HG03039 (cell line): ENCODE data around the gene PSD.

Experiments
- ATAC-seq: cut with Tn5 transposase; IDR thresholded peaks from one replicate; pipeline ENCODE4 v1.9.1; 2021; ENCODE audit warnings: mild to moderate bottlenecking, moderate library complexity; ENCODE audit not compliant: unreplicated experiment

PSD gene

GRCh38 chr10:102406815-102407214, 11.8 kb downstream of the PSD start:
- ATAC-seq, result no peak

GRCh38 chr10:102405632-102406031, 13.0 kb downstream of the PSD start:
- no peak for ATAC-seq

DNA sequence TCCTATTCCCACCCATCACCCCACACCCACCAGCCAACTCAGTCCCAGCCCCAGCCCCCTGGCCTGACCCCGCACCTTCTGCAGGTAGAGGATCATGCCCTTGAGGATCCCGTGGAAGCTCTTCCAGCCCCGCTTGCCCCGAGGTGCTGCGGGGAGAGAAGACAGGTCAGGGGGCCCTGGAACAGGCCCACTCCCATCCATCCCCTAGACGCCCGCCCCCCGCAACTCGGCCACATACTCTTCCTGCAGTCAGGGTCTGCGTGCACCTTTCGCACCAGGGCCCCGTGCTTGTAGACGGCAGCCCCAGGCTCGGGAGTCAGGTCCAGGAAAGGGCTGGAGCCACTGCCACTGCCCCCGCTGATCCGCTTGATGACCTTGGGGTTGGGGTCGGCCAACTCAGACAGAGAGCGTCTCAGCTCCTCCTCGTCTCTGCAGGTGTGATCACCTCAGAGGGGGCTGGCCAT, 13.4 kb downstream of the PSD start:
- ATAC-seq, result no peak

- ATAC-seq, result no peak
Measured at GRCh38 chr10:102404361-102405107, 14.1 kb downstream of the PSD start.

DNA sequence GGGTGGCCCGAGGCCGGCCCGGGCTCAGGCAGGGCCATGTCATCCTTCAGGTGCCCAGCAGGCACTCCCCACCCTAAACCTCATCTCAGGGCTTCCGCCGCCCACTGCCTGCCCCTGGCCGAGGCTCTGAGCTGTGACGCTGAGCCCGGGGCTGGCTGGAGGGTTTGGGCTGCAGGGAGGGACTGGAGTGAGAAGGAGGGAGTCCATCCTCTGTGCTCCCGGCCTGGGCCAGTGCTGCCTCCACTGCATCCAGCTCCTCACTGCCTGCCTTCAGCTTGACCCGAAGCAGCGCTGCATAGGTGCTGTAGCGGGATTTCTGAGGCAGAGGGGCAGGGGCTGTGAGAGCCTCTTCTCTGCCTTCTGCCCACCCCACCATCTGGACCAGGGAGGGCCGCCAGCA, 15.5 kb downstream of the PSD start:
- ATAC-seq, result no peak

DNA sequence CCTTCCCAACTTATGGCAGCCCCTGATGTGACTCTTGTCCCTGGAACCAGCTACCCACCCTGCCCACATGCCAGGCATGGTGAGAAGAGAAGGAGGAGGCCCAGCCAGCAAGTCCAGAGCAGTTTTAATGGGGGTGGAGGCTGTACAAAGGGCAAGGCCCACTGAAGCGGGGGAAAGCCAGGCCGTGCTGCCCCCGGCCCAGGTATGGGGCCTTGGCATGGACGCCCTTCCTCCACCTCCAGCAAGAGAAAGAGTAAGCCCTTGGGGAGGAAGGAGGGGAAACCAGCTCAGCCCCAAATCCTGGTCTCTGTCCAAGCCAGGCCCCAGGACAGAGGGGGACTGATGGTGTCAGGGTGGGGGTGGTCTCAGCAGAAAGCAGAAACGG, 16.1 kb downstream of the PSD start:
- ATAC-seq, result no peak

DNA sequence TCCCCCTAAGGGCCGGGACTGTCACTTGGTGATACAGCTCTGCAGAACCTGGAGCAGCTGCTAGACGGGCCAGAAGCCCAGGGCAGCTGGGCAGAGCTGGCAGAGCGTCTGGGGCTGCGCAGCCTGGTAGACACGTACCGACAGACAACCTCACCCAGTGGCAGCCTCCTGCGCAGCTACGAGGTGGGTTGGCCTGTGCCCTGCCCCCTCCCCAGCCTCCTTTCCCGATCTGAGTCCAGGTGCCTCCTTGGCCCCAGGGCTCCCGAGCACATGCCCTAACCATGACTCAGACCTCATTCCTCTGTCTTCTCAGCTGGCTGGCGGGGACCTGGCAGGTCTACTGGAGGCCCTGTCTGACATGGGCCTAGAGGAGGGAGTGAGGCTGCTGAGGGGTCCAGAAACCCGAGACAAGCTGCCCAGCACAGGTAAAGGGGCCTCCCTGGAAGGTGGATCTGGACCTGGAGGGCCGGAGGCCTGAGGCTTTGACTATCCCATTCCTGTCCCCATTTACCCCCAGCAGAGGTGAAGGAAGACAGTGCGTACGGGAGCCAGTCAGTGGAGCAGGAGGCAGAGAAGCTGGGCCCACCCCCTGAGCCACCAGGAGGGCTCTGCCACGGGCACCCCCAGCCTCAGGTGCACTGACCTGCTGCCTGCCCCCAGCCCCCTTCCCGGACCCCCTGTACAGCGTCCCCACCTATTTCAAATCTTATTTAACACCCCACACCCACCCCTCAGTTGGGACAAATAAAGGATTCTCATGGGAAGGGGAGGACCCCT, 16.7 kb downstream of the PSD start:
- ATAC-seq, result no peak

GRCh38 chr10:102401342-102401654, 17.3 kb downstream of the PSD start:
- ATAC-seq, result no peak

- no peak for ATAC-seq
Measured at GRCh38 chr10:102400598-102401341, 17.8 kb downstream of the PSD start.

DNA sequence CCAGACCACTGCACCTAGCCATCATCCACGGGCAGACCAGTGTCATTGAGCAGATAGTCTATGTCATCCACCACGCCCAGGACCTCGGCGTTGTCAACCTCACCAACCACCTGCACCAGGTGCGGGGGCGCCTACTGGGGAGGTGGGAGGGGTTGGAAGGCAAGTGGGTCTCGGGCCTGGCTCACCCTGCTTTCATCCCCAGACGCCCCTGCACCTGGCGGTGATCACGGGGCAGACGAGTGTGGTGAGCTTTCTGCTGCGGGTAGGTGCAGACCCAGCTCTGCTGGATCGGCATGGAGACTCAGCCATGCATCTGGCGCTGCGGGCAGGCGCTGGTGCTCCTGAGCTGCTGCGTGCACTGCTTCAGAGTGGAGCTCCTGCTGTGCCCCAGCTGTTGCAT, 18.5 kb downstream of the PSD start:
- no peak for ATAC-seq

DNA sequence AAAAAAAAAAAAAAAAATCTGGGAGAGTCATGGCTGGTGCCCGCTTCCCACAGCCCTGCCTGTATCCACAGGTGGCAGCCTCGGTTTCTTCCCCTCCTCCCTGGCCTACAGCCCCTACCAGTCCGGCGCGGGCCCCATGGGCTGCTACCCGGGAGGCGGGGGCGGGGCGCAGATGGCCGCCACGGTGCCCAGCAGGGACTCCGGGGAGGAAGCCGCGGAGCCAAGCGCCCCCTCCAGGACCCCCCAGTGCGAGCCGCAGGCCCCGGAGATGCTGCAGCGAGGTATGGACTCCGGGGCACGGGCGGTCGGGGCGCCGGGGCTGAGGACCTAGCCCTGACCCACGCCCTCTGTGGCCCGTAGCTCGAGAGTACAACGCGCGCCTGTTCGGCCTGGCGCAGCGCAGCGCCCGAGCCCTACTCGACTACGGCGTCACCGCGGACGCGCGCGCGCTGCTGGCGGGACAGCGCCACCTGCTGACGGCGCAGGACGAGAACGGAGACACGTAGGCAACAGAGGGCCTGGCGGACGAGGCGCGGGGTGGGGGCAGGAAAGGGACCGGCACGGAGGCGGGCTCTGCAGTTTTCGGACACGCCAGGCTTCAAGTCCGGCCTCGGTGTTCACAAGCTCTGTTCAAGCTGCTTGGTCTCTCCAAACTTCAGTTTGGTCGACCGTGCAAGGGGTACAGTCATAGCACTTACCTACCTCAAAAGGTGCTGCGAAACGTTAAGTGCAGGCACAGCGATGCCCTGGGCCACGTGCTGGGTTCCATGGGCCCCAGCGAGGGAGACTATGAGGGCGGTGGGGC, 19.2 kb downstream of the PSD start:
- ATAC-seq, result peak; percentile 32

DNA sequence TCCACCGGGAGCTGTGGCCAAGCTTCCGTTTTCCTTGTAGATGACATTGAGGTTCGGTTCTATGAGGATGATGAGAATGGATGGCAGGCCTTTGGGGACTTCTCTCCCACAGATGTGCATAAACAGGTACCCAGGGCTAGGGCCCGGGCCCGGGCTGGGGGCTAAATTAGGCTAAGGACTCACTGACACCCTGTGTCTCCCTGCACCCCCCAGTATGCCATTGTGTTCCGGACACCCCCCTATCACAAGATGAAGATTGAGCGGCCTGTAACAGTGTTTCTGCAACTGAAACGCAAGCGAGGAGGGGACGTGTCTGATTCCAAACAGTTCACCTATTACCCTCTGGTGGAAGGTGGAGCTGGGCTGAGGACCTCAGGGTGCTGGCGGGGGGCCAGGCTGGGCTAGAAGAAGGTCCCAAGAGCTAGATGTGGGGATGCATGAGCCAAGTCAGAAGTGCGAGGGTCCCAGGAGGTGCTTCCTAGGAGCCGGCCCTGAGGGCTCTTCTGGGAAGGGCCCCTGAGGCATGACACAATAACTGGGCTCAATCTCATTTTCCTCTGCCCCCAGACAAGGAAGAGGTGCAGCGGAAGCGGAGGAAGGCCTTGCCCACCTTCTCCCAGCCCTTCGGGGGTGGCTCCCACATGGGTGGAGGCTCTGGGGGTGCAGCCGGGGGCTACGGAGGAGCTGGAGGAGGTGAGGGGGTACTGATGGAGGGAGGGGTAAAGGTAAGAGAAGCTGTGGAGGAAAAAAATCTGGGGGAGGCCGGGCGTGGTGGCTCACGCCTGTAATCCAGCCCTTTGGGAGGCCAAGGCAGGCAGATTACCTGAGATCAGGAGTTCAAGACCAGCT, 20.2 kb downstream of the PSD start:
- no peak for ATAC-seq

DNA sequence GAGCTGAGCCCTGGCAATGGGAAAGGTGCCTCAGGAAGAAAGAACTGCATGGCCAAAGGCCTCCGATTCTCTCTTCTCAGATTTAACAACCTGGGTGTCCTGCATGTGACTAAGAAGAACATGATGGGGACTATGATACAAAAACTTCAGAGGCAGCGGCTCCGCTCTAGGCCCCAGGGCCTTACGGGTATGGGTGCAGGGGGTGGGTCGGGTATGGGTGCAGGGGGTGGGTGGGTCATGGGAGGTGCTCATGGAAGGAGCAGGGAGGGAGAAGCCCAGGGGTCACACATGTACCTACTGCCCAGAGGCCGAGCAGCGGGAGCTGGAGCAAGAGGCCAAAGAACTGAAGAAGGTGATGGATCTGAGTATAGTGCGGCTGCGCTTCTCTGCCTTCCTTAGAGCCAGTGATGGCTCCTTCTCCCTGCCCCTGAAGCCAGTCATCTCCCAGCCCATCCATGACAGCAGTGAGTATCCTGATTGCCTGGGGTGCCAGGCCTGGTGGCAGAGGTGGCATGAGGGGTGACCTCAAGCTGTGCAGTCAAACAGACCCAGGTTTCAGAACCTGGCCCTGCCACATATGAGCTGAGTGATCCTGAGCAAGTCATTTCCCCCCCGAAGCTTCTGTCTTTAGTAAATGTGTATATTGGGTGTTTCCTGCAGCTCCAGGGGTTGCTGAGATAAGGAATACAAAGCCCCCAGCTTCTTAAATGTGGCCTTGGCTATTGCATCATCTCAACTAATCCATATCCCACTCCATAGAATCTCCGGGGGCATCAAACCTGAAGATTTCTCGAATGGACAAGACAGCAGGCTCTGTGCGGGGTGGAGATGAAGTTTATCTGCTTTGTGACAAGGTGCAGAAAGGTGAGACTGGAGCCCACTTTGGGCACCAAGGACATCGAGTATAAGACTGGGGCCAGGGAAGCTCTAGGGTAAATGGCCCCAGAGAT, 21.1 kb downstream of the PSD start:
- no peak for ATAC-seq

- no peak for ATAC-seq
Measured at GRCh38 chr10:102396730-102397151, 21.8 kb downstream of the PSD start.

DNA sequence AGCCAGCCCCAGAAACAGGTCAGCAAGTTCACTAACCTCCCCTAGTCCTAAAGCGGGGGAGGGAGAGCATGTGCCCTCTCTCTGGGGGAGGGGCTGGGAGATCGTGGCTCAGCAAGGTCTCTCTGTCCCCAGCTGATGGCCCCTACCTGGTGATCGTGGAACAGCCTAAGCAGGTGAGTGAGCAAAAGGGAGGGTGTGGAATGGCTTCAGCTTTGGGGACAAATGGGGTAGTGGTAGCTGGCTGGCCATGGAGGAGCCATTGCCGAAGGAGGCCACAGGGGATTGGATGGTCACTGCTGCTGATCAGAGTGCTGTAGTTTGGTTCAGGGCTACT, 22.3 kb downstream of the PSD start:
- no peak for ATAC-seq

- ATAC-seq, result peak; percentile 21
Measured at GRCh38 chr10:102395400-102396316, 22.9 kb downstream of the PSD start, which contains the start of gene NFKB2. TSS of gene NFKB2 (plus strand) at chr10:102395705. CDS start at chr10:102395960, 255 bp downstream.

DNA sequence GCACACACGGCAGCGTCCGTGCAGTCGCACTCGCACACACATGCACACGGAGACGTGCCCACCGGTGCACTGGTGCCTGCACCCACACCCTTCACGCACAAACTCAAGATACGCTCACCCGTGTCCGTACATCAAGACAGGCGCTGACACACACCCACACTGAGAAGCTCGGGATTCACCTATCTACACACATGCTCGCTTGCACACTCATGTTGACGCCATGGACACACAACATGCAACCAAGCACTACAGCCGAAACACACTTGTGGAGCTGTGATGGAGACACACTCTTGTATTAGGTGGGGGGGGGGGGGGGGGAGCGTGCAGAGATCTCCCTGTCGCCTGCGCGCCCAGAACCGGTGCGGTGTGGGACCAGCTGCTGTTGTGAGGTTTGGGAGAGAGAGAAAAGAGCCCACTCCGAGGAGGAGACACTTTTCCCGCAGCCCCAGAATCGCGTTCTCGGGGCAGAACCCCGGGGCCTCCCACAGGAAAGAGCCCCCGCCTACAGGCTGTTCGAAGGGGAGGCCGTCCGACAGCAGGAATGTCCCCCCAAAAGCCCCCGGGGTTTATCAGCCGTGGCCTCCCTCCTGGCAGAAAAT, 23.7 kb downstream of the PSD start:
- peak; percentile 2 for ATAC-seq
